BJ (cell line): Measurements from ENCODE around the gene SF3B2. TPM values are rescaled to one million over a fixed set of nuclear protein-coding genes. Genes with fewer than 3 reads are reported as not detected.
A peak's percentile ranks its signal among the peaks of the same experiment; 100 is the strongest.

ENCODE experiments used
- CTCF ChIA-PET: fragments of 350-600 bp; formaldehyde crosslinking; extraction: SDS; loops from one replicate; lab custom pipeline; 2021; ENCODE audit warnings: antibody characterized with exemption, inconsistent platforms; lab: Yijun Ruan, JAX
- POLR2A ChIA-PET: fragments of 300-600 bp; sonication (Branson Sonifier 250); formaldehyde crosslinking; extraction: SDS; loops from one replicate; lab custom pipeline; 2021; ENCODE audit warnings: antibody characterized with exemption; lab: Charles Lee
- DNase-seq: peaks from one replicate; pipeline ENCODE4 v3.0.0-alpha.2; 2011; ENCODE audit warnings: low read depth
- H3K27me3 ChIP-seq: 2 replicates; pipeline ENCODE4 v1.6.0; 2011; ENCODE audit warnings: low read length; ENCODE audit not compliant: control insufficient read depth, insufficient read depth
- H3K36me3 ChIP-seq: 2 replicates; pipeline ENCODE4 v1.5.1; 2011; ENCODE audit warnings: low read length; ENCODE audit not compliant: control insufficient read depth, insufficient read depth
- H3K4me3 ChIP-seq: 2 replicates; pipeline ENCODE4 v1.5.1; 2011; ENCODE audit warnings: low read depth, mild to moderate bottlenecking, control low read depth, low read length
- CTCF ChIP-seq: IDR thresholded peaks from 2 replicates; pipeline ENCODE4 v1.5.1; 2011; ENCODE audit warnings: low read depth, mild to moderate bottlenecking, control low read depth, inconsistent platforms, low read length, moderate library complexity; ENCODE audit not compliant: insufficient read depth
- polyA plus RNA-seq: library from polyadenylated mRNA; depleted of rRNA; stranded (reverse); fragments of >200 nt; gene quantifications from 2 replicates; pipeline ENCODE4 v1.2.3, GENCODE V29; 2011

Gene SF3B2
- polyA plus RNA-seq, 1 experiment, result 82.7 TPM

DNA sequence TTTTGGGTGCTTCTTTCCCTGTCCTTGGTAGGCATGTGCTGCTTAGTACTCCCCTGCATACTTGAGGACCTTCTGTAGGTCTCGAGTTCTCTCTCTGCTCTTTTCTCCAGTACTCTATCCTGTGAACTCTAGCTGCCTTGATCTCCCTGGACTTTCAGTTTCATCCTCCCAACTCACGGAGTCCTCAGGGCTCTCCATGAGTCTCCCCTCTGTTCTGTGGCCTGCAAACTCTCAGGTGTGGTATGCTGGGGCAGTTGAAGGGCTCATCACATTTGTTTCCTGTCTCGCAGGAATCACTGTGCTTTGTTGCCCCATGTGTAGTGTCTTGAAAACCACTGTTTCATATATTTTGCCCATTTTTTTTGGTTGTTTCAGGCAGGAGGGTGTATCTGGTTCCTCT lies 14.6 kb downstream of the SF3B2 start:
- no peak for DNase-seq
- Histone ChIP-seq H3K27me3 (no peaks in the 10 kb centered on the region), H3K36me3 (peaks cover 35% of the 10 kb centered on the region), H3K4me3 (no peak overlapping the region)
- ChIA-PET POLR2A (no interaction called here), CTCF (interaction anchor here (1.0 to 5.2 kb wide), 2 partner anchors 11 to 16 kb away, joined by 3 to 125 read pairs; partner anchors contain the start of gene SF3B2)
- TF ChIP-seq CTCF, result no peak

DNA sequence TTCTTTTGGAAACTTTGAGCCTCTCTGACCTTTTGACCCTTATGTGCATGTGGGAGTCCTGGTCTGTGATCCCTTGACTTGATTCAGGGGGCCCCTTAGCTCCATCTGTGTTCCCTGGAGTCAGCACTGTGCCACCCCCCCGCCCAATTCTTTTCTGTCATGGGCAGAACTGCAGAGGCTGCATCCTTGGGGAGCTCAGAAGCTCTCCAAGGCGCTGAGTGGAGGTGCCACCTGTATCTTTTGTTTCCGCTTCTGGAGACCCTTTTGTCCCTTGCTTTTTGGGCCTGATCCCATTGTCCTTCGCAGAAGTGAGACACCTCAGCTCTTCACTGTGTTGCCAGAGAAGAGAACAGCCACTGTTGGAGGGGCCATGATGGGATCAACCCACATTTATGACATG lies 15.5 kb downstream of the SF3B2 start:
- DNase-seq, result no peak
- ChIA-PET CTCF (interaction anchor here (0.9 to 5.2 kb wide), 14 partner anchors 11 to 196 kb away, joined by 3 to 125 read pairs (median 5); partner anchors contain the start of genes FIBP and SF3B2), POLR2A (no interaction called here)
- H3K36me3 ChIP-seq, result peaks cover 34% of the 10 kb centered on the region
- no peaks in the 10 kb centered on the region for H3K27me3 ChIP-seq
- no peak overlapping the region for H3K4me3 ChIP-seq
- TF ChIP-seq CTCF, result no peak

DNA sequence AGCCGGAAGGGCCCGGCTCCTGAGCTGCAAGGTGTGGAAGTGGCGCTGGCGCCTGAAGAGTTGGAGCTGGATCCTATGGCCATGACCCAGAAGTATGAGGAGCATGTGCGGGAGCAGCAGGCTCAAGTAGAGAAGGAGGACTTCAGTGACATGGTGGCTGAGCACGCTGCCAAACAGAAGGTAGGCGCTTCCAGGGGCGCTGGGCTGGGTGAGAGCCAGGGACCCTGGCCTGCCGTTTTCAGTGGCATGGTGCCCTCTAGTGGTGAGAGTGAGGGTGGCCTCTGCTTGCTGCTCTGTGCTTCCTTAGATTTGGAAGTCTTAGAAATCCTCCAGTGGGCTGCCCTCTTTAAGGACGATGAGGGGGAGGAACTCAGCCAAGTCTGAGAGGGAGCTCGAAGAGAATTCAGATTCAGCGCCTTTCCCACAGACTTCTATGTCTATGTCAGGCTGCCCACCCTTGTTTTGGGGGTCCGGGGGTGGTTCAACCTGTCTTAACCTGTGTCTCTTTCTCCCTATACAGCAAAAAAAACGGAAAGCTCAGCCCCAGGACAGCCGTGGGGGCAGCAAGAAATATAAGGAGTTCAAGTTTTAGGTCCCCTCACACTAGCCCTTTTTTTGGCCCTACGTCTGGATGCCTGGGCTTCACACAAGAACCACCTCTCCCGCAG lies 16.1 kb downstream of the SF3B2 start:
- CTCF ChIA-PET, result interaction anchor here (0.7 to 5.2 kb wide), 24 partner anchors 11 to 288 kb away, joined by 3 to 125 read pairs (median 4); partner anchors contain the start of gene SF3B2
- Histone ChIP-seq H3K4me3 (no peak overlapping the region), H3K27me3 (no peaks in the 10 kb centered on the region), H3K36me3 (peaks cover 32% of the 10 kb centered on the region)
- POLR2A ChIA-PET, result no interaction called here
- DNase-seq, result no peak
- peak; percentile 94 for TF ChIP-seq CTCF

GRCh38 chr11:66068923-66069714 lies 17.0 kb downstream of the SF3B2 start:
- ChIA-PET CTCF (interaction anchor here (0.7 to 5.2 kb wide), 20 partner anchors 10 to 289 kb away, joined by 3 to 125 read pairs (median 4); partner anchors contain the start of gene SF3B2), POLR2A (interaction anchor here (0.7 kb wide), 1 partner anchor 196 kb away, joined by 3 read pairs; no protein-coding TSS in a partner anchor)
- peak; percentile 34; the same call in 1 of the 2 replicates for TF ChIP-seq CTCF
- Histone ChIP-seq H3K27me3 (no peaks in the 10 kb centered on the region), H3K36me3 (peaks cover 24% of the 10 kb centered on the region), H3K4me3 (peak overlapping the region; percentile 48)
- DNase-seq, result no peak
